Ureter (tissue), 1 donor: ENCODE data around the gene MAG. TPM values are rescaled to one million over a fixed set of nuclear protein-coding genes. Genes with fewer than 3 reads are reported as not detected.
A peak's percentile ranks its signal among the peaks of the same experiment; 100 is the strongest.

Source experiments
- DNase-seq: peaks from one replicate; pipeline ENCODE4 v3.0.0-alpha.2; 2020; ENCODE audit warnings: low spot score
- total RNA-seq: library from RNA; stranded (reverse); gene quantifications from one replicate; pipeline ENCODE4 v1.2.4, GENCODE V29; 2023
- donor health status: DM: yes; HTN: yes; CAD: no.

The MAG gene
- total RNA-seq, 1 donor from 2014 or later: not detected

- DNase-seq: no peak
Observed at GRCh38 chr19:35317464-35318043, 25.6 kb downstream of the MAG start.

- peak; percentile 61 for DNase-seq
Observed at GRCh38 chr19:35318679-35319448, 26.9 kb downstream of the MAG start.

- DNase-seq: no peak
Observed at GRCh38 chr19:35320065-35320713, 28.2 kb downstream of the MAG start.

- no peak for DNase-seq
Observed at GRCh38 chr19:35321291-35321690, 29.3 kb downstream of the MAG start.

- DNase-seq: no peak
Observed at GRCh38 chr19:35322014-35322413, 30.1 kb downstream of the MAG start.

- no peak for DNase-seq
Observed at GRCh38 chr19:35327642-35328041, 35.7 kb downstream of the MAG start.

GRCh38 chr19:35328851-35329285 lies 36.9 kb downstream of the MAG start, which contains the start of gene CD22:
Gene CD22, plus strand, starts transcription at chr19:35329187. Its CDS starts 2,854 bp downstream, at chr19:35332041.
- no peak for DNase-seq

GRCh38 chr19:35329323-35329722 lies 37.4 kb downstream of the MAG start:
- DNase-seq: no peak

GRCh38 chr19:35330475-35330874 lies 38.5 kb downstream of the MAG start:
- DNase-seq: no peak

- no peak for DNase-seq
Observed at GRCh38 chr19:35331551-35332214, 39.7 kb downstream of the MAG start.

- DNase-seq: no peak
Observed at GRCh38 chr19:35332817-35333216, 40.9 kb downstream of the MAG start.

GRCh38 chr19:35334144-35334753 lies 42.3 kb downstream of the MAG start:
- DNase-seq: no peak

- no peak for DNase-seq
Observed at GRCh38 chr19:35336166-35336955, 44.4 kb downstream of the MAG start.

GRCh38 chr19:35337097-35337983 lies 45.4 kb downstream of the MAG start:
- no peak for DNase-seq

- no peak for DNase-seq
Observed at GRCh38 chr19:35337984-35338296, 46.0 kb downstream of the MAG start.

GRCh38 chr19:35340431-35340830 lies 48.5 kb downstream of the MAG start:
- DNase-seq: no peak

GRCh38 chr19:35341006-35341405 lies 49.0 kb downstream of the MAG start:
- DNase-seq: no peak

- no peak for DNase-seq
Observed at GRCh38 chr19:35341565-35342225, 49.7 kb downstream of the MAG start.

- no peak for DNase-seq
Observed at GRCh38 chr19:35342430-35342829, 50.5 kb downstream of the MAG start.
